Neural progenitor cell (in vitro differentiated cells): ENCODE measurements around the gene DRAXIN. TPM values are rescaled to one million over a fixed set of nuclear protein-coding genes. Genes with fewer than 3 reads are reported as not detected.

ENCODE experiments used
- DNase-seq: peaks from one replicate; pipeline ENCODE4 v3.0.0-alpha.2; 2016; ENCODE audit warnings: low spot score
- H2AFZ ChIP-seq: fragments of 200-600 bp; sonication (generic); replicated peaks from 2 replicates; pipeline ENCODE4 v1.6.1; 2016; ENCODE audit warnings: antibody characterized with exemption
- H3F3A ChIP-seq: fragments of 200-600 bp; sonication (generic); 2 replicates; pipeline ENCODE4 v1.6.1; 2016; ENCODE audit warnings: antibody characterized with exemption, low read depth
- H3K27ac ChIP-seq: fragments of 200-600 bp; sonication (generic); 2 replicates; pipeline ENCODE4 v1.5.1; 2016; ENCODE audit warnings: mild to moderate bottlenecking
- H3K27me3 ChIP-seq: fragments of 200-600 bp; sonication (generic); 2 replicates; pipeline ENCODE4 v1.6.1; 2016; ENCODE audit warnings: mild to moderate bottlenecking, moderate library complexity
- H3K36me3 ChIP-seq: fragments of 200-600 bp; sonication (generic); 2 replicates; pipeline ENCODE4 v1.5.1; 2016
- H3K4me1 ChIP-seq: fragments of 200-600 bp; sonication (generic); 2 replicates; pipeline ENCODE4 v1.6.1; 2016; ENCODE audit warnings: mixed run types
- H3K4me2 ChIP-seq: fragments of 200-600 bp; sonication (generic); 2 replicates; pipeline ENCODE4 v1.6.1; 2016
- H3K4me3 ChIP-seq: fragments of 200-600 bp; sonication (generic); 2 replicates; pipeline ENCODE4 v1.5.1; 2016
- H3K79me2 ChIP-seq: fragments of 200-600 bp; sonication (generic); 2 replicates; pipeline ENCODE4 v1.6.1; 2016; ENCODE audit warnings: low read depth
- H3K9ac ChIP-seq: fragments of 200-600 bp; sonication (generic); 2 replicates; pipeline ENCODE4 v1.6.1; 2016
- H3K9me3 ChIP-seq: fragments of 200-600 bp; sonication (generic); 2 replicates; pipeline ENCODE4 v1.5.1; 2016; ENCODE audit warnings: low read depth
- H4K20me1 ChIP-seq: fragments of 200-600 bp; sonication (generic); 2 replicates; pipeline ENCODE4 v1.6.1; 2016; ENCODE audit warnings: low read depth
- H3K27ac Mint-ChIP-seq: 3 replicates; pipeline ENCODE4 v1.8.0; 2021; ENCODE audit warnings: mixed read lengths
- H3K27me3 Mint-ChIP-seq: 2 replicates; pipeline ENCODE4 v1.8.0; 2022; ENCODE audit warnings: low read depth, mild to moderate bottlenecking, inconsistent platforms, moderate library complexity, mixed read lengths; ENCODE audit not compliant: insufficient read depth
- H3K36me3 Mint-ChIP-seq: 3 replicates; pipeline ENCODE4 v1.8.0; 2021; ENCODE audit warnings: mixed read lengths
- H3K4me1 Mint-ChIP-seq: 3 replicates; pipeline ENCODE4 v1.8.0; 2021; ENCODE audit warnings: mixed read lengths
- H3K4me3 Mint-ChIP-seq: 3 replicates; pipeline ENCODE4 v1.8.0; 2021; ENCODE audit warnings: mild to moderate bottlenecking, moderate library complexity, mixed read lengths
- H3K9me3 Mint-ChIP-seq: 3 replicates; pipeline ENCODE4 v1.8.0; 2020; ENCODE audit warnings: mixed read lengths
- EZH2 ChIP-seq: fragments of 200-600 bp; sonication (generic); IDR thresholded peaks from 2 replicates; pipeline ENCODE4 v1.6.1; 2017; ENCODE audit warnings: antibody characterized with exemption, mild to moderate bottlenecking, moderate library complexity
- EZH2phosphoT487 ChIP-seq: fragments of 200-600 bp; sonication (generic); IDR thresholded peaks from 2 replicates; pipeline ENCODE4 v1.6.1; 2017; ENCODE audit warnings: antibody characterized with exemption
- total RNA-seq: library from RNA; depleted of rRNA; stranded (reverse); fragments of >200 nt; gene quantifications from 2 replicates; pipeline ENCODE4 v1.2.3, GENCODE V29; 2015; ENCODE audit warnings: low replicate concordance
- TF ChIP-seq, protein P1 (sequence below): fragments of 200-600 bp; sonication (generic); IDR thresholded peaks from 2 replicates; pipeline ENCODE4 v1.5.1; 2017; ENCODE audit warnings: antibody characterized with exemption, mild to moderate bottlenecking

DRAXIN gene
- total RNA-seq, 1 donor from 2014 or later = 27.1 TPM

DNA sequence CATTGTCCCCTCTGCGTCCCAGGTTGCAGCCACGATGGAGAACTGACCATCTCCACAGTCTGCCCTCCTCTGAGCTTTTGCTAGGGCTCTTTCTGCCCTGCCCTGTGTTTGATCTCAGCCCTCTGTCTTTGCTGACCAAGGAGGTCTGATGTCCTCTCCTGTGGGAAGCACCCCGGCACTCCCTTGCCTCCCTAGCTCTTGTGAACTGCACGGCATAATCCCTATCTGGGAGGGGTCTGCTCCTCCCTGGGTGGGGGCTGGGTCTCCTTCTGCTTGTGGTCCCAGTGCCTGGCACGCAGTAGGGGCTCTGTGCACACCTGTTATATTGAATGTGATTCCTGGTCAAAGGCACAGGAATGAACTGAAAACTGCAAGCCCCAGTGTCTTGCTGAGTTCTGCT, 2.4 kb downstream of the DRAXIN start:
- Mint-ChIP-seq H3K4me1 (peaks cover 36% of the 10 kb centered on the region), H3K9me3 (no peaks in the 10 kb centered on the region), H3K36me3 (no peaks in the 10 kb centered on the region), H3K4me3 (peak overlapping the region; percentile 73), H3K27me3 (peaks cover 18% of the 10 kb centered on the region), H3K27ac (peak overlapping the region; percentile 27)
- Histone ChIP-seq H3K9ac (no peak overlapping the region), H2AFZ (no peak overlapping the region), H3K4me3 (no peak overlapping the region), H3K36me3 (no peaks in the 10 kb centered on the region), H3K79me2 (peaks cover 89% of the 10 kb centered on the region), H3K9me3 (no peaks in the 10 kb centered on the region), H3K27ac (no peak overlapping the region), H3F3A (peaks cover 79% of the 10 kb centered on the region), H3K4me1 (peaks cover 46% of the 10 kb centered on the region), H4K20me1 (peaks cover 51% of the 10 kb centered on the region), H3K27me3 (peaks cover 11% of the 10 kb centered on the region), H3K4me2 (peak overlapping the region; percentile 93)
- TF ChIP-seq EZH2 = no peak
- TF ChIP-seq, protein P1, sequence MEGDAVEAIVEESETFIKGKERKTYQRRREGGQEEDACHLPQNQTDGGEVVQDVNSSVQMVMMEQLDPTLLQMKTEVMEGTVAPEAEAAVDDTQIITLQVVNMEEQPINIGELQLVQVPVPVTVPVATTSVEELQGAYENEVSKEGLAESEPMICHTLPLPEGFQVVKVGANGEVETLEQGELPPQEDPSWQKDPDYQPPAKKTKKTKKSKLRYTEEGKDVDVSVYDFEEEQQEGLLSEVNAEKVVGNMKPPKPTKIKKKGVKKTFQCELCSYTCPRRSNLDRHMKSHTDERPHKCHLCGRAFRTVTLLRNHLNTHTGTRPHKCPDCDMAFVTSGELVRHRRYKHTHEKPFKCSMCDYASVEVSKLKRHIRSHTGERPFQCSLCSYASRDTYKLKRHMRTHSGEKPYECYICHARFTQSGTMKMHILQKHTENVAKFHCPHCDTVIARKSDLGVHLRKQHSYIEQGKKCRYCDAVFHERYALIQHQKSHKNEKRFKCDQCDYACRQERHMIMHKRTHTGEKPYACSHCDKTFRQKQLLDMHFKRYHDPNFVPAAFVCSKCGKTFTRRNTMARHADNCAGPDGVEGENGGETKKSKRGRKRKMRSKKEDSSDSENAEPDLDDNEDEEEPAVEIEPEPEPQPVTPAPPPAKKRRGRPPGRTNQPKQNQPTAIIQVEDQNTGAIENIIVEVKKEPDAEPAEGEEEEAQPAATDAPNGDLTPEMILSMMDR = no peak
- no peak for TF ChIP-seq EZH2phosphoT487
- DNase-seq = no peak

DNA sequence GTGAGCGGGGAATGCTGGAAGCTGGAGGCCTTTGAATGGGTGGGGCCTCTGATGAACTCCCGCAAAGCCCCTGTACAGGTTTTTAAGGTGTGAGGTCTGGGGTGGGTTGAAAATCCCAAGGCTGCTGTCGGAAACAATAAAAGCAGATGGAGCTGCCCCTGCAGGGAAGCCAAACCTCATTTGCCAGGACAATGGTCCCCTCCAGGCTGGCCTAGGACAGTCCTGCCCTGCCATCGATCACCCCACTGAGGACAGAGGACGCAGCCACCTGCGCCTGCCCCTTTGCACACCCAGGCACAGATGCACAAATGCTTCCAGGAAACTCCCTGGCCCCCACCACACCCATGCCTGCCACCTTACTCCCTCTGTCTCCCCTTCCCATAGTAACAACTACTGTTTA, 4.4 kb downstream of the DRAXIN start:
- H4K20me1 ChIP-seq = peaks cover 52% of the 10 kb centered on the region
- H2AFZ ChIP-seq = no peak overlapping the region
- H3K79me2 ChIP-seq = peaks cover 84% of the 10 kb centered on the region
- peak overlapping the region; percentile 39 for H3K4me2 ChIP-seq
- H3K36me3 ChIP-seq = no peaks in the 10 kb centered on the region
- no peaks in the 10 kb centered on the region for H3K9me3 ChIP-seq
- Mint-ChIP-seq H3K9me3 (no peaks in the 10 kb centered on the region), H3K4me3 (no peak overlapping the region), H3K4me1 (peaks cover 30% of the 10 kb centered on the region), H3K36me3 (no peaks in the 10 kb centered on the region), H3K27ac (peak overlapping the region; percentile 61), H3K27me3 (peaks cover 13% of the 10 kb centered on the region)
- peaks cover 11% of the 10 kb centered on the region for H3K27me3 ChIP-seq
- H3K9ac ChIP-seq = no peak overlapping the region
- TF ChIP-seq, protein P1 = no peak
- TF ChIP-seq EZH2phosphoT487 (no peak), EZH2 (no peak)
- peak overlapping the region; percentile 12 for H3K27ac ChIP-seq
- DNase-seq = peak; percentile 63
- H3K4me3 ChIP-seq = no peak overlapping the region
- peaks cover 37% of the 10 kb centered on the region for H3K4me1 ChIP-seq
- peaks cover 68% of the 10 kb centered on the region for H3F3A ChIP-seq

DNA sequence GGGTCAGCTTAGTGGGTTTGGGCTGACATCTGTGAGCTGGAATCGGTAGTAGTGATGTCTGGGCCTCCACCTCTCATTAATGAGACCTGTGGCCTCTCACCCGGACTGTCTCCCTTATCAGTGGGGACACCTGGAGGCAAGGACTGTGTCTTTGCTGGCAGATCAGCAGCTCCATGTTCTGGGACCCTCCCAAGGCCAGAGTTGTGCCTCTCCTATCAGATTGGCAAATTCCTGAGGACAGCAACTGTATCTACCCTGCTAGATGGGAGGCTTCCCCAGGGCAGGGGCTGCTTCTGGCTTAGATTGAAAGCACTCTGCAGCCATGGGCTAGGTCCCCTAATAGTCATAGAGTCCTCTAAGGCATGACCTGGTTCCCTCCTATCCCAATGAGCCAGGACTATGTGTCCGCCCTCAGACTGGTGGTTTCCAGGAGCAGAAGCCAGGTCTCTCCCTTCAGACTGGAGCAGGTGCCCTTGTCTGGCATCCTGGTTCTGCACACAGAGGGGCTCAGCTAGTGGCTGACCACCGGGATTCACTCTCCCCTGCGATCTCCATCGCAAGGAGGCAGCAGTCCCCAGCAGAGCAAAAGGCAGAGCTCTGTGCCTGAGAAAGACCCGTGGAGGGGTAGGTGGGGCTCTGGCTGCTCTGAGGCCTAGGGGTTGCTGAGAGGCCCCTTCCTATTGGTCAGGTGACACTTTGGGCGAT, 5.8 kb downstream of the DRAXIN start:
- Histone ChIP-seq H3K79me2 (peaks cover 88% of the 10 kb centered on the region), H3K9me3 (no peaks in the 10 kb centered on the region), H3K4me1 (peaks cover 44% of the 10 kb centered on the region), H3K27ac (no peak overlapping the region), H3K9ac (no peak overlapping the region), H3K27me3 (peaks cover 4% of the 10 kb centered on the region), H3K4me2 (no peak overlapping the region), H3K36me3 (no peaks in the 10 kb centered on the region), H3F3A (peaks cover 70% of the 10 kb centered on the region), H4K20me1 (peaks cover 65% of the 10 kb centered on the region), H3K4me3 (no peak overlapping the region), H2AFZ (no peak overlapping the region)
- TF ChIP-seq EZH2phosphoT487 (no peak), EZH2 (no peak)
- TF ChIP-seq, protein P1 = no peak
- H3K4me1 Mint-ChIP-seq = peaks cover 36% of the 10 kb centered on the region
- DNase-seq = peak; percentile 16
- H3K4me3 Mint-ChIP-seq = no peak overlapping the region
- H3K27ac Mint-ChIP-seq = no peak overlapping the region
- no peaks in the 10 kb centered on the region for H3K9me3 Mint-ChIP-seq
- H3K36me3 Mint-ChIP-seq = no peaks in the 10 kb centered on the region
- H3K27me3 Mint-ChIP-seq = peaks cover 12% of the 10 kb centered on the region
